GM12864 (cell line): ENCODE measurements around the gene TAP2.

Experiments
- DNase-seq: peaks from one replicate; pipeline ENCODE4 v3.0.0-alpha.2; 2011; ENCODE audit warnings: low read depth
- H3K4me3 ChIP-seq: 2 replicates; pipeline ENCODE4 v1.5.1; 2011; ENCODE audit warnings: mild to moderate bottlenecking, low read depth, low read length, control low read depth
- TF ChIP-seq, protein P1 (sequence below): IDR thresholded peaks from 2 replicates; pipeline ENCODE4 v1.5.1; 2011; ENCODE audit warnings: low read depth, mild to moderate bottlenecking, moderate library complexity, low read length, control low read depth, inconsistent platforms; ENCODE audit errors: missing control alignments

TAP2 gene

GRCh38 chr6:32792901-32793435, 45.6 kb downstream of the TAP2 start:
- no peak overlapping the region for H3K4me3 ChIP-seq
- TF ChIP-seq, protein P1, sequence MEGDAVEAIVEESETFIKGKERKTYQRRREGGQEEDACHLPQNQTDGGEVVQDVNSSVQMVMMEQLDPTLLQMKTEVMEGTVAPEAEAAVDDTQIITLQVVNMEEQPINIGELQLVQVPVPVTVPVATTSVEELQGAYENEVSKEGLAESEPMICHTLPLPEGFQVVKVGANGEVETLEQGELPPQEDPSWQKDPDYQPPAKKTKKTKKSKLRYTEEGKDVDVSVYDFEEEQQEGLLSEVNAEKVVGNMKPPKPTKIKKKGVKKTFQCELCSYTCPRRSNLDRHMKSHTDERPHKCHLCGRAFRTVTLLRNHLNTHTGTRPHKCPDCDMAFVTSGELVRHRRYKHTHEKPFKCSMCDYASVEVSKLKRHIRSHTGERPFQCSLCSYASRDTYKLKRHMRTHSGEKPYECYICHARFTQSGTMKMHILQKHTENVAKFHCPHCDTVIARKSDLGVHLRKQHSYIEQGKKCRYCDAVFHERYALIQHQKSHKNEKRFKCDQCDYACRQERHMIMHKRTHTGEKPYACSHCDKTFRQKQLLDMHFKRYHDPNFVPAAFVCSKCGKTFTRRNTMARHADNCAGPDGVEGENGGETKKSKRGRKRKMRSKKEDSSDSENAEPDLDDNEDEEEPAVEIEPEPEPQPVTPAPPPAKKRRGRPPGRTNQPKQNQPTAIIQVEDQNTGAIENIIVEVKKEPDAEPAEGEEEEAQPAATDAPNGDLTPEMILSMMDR = no peak
- DNase-seq = no peak

- TF ChIP-seq, protein P1 = no peak
- DNase-seq = no peak
- H3K4me3 ChIP-seq = no peak overlapping the region
Observed at GRCh38 chr6:32790306-32790705, 48.2 kb downstream of the TAP2 start.
